ENCODE measurements around the gene CCDC171. TPM values are rescaled to one million over a fixed set of nuclear protein-coding genes. Genes with fewer than 3 reads are reported as not detected.

Gene CCDC171
- total RNA-seq, result 2.3 and 3.8 TPM in 2 replicates

DNA sequence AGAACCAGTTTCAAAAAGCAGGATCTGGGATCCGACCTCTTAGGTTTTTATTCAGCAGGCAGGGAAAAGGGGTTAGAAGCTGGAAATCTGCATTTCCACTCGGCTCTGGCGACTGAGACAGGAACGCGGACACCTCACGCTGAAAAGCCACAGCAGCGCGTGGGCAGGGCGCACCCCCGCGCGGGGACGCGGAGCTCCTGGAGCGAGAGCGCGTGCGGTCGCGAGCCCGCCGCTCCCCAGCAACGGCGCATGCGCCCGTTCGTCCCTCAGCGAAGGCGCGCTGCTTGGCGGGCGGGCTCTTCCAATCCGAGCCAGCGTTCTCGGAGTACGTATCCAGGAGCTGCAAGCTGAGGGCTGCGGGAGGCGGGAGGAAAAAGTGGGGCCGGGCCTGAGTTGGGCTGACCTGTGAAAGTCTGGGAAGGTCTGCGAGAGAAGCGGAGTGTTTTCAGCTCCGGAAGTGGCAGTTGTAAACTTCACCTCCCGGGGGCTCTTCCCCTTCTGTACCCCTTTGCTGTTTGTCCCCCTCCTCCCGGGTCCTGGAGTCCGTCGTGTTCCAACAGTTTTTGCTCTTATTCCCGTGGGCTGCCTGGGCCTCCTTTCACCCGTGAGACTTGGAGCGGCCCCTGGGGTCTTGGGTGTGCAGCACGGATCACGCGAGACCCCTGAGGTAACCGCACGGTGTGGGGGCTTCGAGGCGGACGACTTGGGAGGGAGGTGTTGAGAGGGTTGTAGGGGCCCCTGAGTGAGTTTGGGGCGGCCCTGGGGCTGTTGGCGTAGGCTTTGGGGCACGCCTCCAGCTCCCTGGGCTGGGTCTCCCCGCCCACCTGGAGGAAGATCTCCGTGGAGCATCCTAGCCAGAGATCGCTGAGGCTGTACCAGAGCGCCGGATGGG lies at the start of gene CCDC171:
CCDC171 (plus strand) TSS at position 408 of the 892 bp plus-strand sequence. CDS start 11,046 bp downstream, outside the sequence.

DNA sequence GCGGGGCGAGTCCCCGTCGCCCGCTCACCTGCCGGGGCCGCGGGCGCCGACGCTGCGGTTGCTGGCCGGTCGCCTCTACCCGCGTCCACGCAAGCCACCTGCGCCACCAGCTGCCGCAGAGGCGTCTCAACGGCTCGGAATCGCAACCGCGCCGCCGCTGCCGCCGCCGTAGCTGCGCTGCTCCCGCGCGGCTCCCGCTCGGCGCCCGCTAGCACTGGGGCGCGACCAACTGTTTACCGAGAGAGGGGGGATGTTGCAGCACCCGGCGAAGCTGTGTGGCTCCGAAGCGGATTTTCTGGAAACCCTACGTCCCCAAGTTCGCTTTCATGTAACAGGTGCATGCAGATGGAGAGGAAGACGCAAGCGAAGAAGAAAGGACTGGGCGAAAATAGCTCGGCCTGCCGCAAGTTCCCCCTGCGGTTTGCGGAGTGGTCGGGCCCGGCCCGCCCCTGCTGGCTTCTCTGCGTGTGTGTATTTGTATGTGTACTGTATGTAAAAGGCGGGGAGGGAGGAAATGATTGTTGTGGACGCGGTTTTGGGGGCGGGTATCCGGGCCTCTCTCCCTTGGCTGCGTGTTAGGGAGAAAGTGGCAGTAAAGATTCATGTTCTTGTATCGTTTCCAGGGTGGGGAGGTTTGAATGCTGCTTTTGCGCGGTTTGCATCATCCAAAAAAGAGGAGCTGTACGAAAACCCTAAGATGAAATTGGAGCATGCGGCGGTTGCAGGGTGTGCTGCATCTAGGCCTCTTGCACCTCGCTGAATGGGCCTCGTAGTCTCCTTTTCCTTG lies 41.9 kb upstream of the CCDC171 start, which contains the start of gene PSIP1:
PSIP1 (minus strand) TSS at position 182 of the 787 bp plus-strand sequence. CDS start 782 bp downstream, outside the sequence.

Other genes starting within 250 kb of the CCDC171 start
- 16.1 and 26.1 TPM in 2 replicates for gene TTC39B, start 245.8 kb upstream of the CCDC171 start, total RNA-seq
- gene SNAPC3, start 130.2 kb upstream of the CCDC171 start, total RNA-seq, result 25.3 and 48.3 TPM in 2 replicates
- gene PSIP1, start 42.1 kb upstream of the CCDC171 start, total RNA-seq, result 14.5 and 17.4 TPM in 2 replicates

Measured in nasal cavity respiratory epithelium epithelial cell of viscerocranial mucosa (primary cell).